ENCODE results near the gene FAM98A. TPM values are rescaled to one million over a fixed set of nuclear protein-coding genes. Genes with fewer than 3 reads are reported as not detected.

FAM98A gene
- total and polyA plus RNA-seq, 4 experiments from 2014 or later = 6.6 to 38.2 (median 27.8) TPM

DNA sequence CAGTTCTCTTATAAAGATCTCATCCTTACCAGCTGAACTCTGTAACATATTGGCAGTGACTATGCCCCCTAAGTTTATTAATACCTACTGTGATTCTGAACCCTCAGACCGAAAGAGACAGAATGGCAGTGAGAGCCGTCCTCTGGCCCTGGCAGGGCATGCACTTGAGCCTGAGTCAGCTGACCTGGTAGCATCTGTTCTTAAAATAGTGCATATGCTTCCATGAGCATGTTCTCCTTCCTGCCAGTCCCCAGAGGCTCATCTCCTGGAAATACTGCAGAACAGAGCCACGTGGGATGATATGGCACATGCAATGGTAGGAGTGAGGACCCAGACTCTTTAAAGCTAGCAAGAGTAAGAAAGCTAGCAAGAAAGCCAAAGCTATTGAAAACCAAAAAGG is 63.7 kb downstream of the FAM98A start:
- ChIA-PET CTCF (ENCODE audit: partially characterized antibody) (no interaction called here), POLR2A (ENCODE audit: partially characterized antibody) (no interaction called here)
- Histone ChIP-seq H3K36me3 (ENCODE audit: insufficient read depth, low read length) (no peaks in the 10 kb centered on the region), H3K4me3 (ENCODE audit: low read length in 2 of 2) (no peak overlapping the region), H3K27ac (ENCODE audit: low read depth, low read length) (no peak overlapping the region), H3K27me3 (ENCODE audit: insufficient read depth, low read length) (no peaks in the 10 kb centered on the region), H3K4me1 (ENCODE audit: insufficient read depth, low read length) (no peaks in the 10 kb centered on the region), H3K9me3 (ENCODE audit: control insufficient read depth in 1 of 2, low read length in 2 of 2) (no peaks in the 10 kb centered on the region)
- Mint-ChIP-seq H3K4me3 (no peak overlapping the region), H3K4me1 (no peaks in the 10 kb centered on the region), H3K27me3 (no peaks in the 10 kb centered on the region), H3K27ac (no peak overlapping the region), H3K9me3 (no peaks in the 10 kb centered on the region), H3K36me3 (peaks cover 0 to 19% of the 10 kb centered on the region in 2 donors)
- intact Hi-C loops (cut with micrococcal nuclease) = no loop called here
- no peak for DNase-seq

Other genes starting within 250 kb of the FAM98A start
- gene RASGRP3, start 122.7 kb downstream of the FAM98A start, total RNA-seq = 1 to 10 TPM; 2.2 to 3.9 TPM
- gene RASGRP3, start 122.7 kb downstream of the FAM98A start, polyA plus RNA-seq = 1 to 10 TPM; 3.1 to 3.4 TPM

All from CD4-positive, alpha-beta memory T cell (primary cell).